ENCODE data around the gene SH2D5.

SH2D5 gene

GRCh38 chr1:20712215-20712577, 20.3 kb downstream of the SH2D5 start:
- peaks cover 13% of the 10 kb centered on the region for H3K27me3 Mint-ChIP-seq (ENCODE audit: low read depth, poor library complexity)
- H3K36me3 Mint-ChIP-seq (ENCODE audit: low read depth), result no peaks in the 10 kb centered on the region
- H3K4me1 Mint-ChIP-seq, result peaks cover 26% of the 10 kb centered on the region
- H3K4me3 Mint-ChIP-seq, result no peak overlapping the region
- H3K27ac Mint-ChIP-seq, result no peak overlapping the region
- H3K9me3 Mint-ChIP-seq, result no peaks in the 10 kb centered on the region
- TF ChIP-seq CTCF (IDR thresholded peaks at IDR 0.05), result no peak
- no peak for DNase-seq

GRCh38 chr1:20711285-20712214, 21.0 kb downstream of the SH2D5 start:
- Mint-ChIP-seq H3K9me3 (no peaks in the 10 kb centered on the region), H3K4me3 (no peak overlapping the region), H3K36me3 (ENCODE audit: low read depth) (no peaks in the 10 kb centered on the region), H3K27ac (no peak overlapping the region), H3K27me3 (ENCODE audit: low read depth, poor library complexity) (peaks cover 11% of the 10 kb centered on the region), H3K4me1 (peaks cover 24% of the 10 kb centered on the region)
- TF ChIP-seq CTCF (IDR thresholded peaks at IDR 0.05), result no peak
- peak; percentile 53 for DNase-seq

- H3K4me1 Mint-ChIP-seq, result peaks cover 19% of the 10 kb centered on the region
- H3K27me3 Mint-ChIP-seq (ENCODE audit: low read depth, poor library complexity), result peaks cover 4% of the 10 kb centered on the region
- H3K4me3 Mint-ChIP-seq, result no peak overlapping the region
- no peak for DNase-seq
- no peaks in the 10 kb centered on the region for H3K36me3 Mint-ChIP-seq (ENCODE audit: low read depth)
- TF ChIP-seq CTCF (IDR thresholded peaks at IDR 0.05), result no peak
- no peaks in the 10 kb centered on the region for H3K9me3 Mint-ChIP-seq
- H3K27ac Mint-ChIP-seq, result peak overlapping the region; percentile 88
These were observed 21.8 kb downstream of the SH2D5 start for GRCh38 chr1:20710469-20711284.

GRCh38 chr1:20709868-20710267, 22.6 kb downstream of the SH2D5 start:
- peaks cover 4% of the 10 kb centered on the region for H3K27me3 Mint-ChIP-seq (ENCODE audit: low read depth, poor library complexity)
- no peaks in the 10 kb centered on the region for H3K9me3 Mint-ChIP-seq
- no peak overlapping the region for H3K27ac Mint-ChIP-seq
- no peak overlapping the region for H3K4me3 Mint-ChIP-seq
- H3K4me1 Mint-ChIP-seq, result peaks cover 19% of the 10 kb centered on the region
- TF ChIP-seq CTCF (IDR thresholded peaks at IDR 0.05), result no peak
- DNase-seq, result no peak
- no peaks in the 10 kb centered on the region for H3K36me3 Mint-ChIP-seq (ENCODE audit: low read depth)

- H3K4me1 Mint-ChIP-seq, result peaks cover 19% of the 10 kb centered on the region
- no peak overlapping the region for H3K4me3 Mint-ChIP-seq
- H3K27me3 Mint-ChIP-seq (ENCODE audit: low read depth, poor library complexity), result peaks cover 4% of the 10 kb centered on the region
- DNase-seq, result no peak
- H3K36me3 Mint-ChIP-seq (ENCODE audit: low read depth), result no peaks in the 10 kb centered on the region
- H3K9me3 Mint-ChIP-seq, result no peaks in the 10 kb centered on the region
- TF ChIP-seq CTCF (IDR thresholded peaks at IDR 0.05), result no peak
- no peak overlapping the region for H3K27ac Mint-ChIP-seq
These were observed 23.6 kb downstream of the SH2D5 start for GRCh38 chr1:20708891-20709290.

Data from nephron progenitor cell (in vitro differentiated cells).